WERI-Rb-1 (cell line): ENCODE data around the gene WARS2.

ENCODE experiments used
- DNase-seq: peaks from one replicate; pipeline ENCODE4 v3.0.0-alpha.2; 2020
- H3K27ac ChIP-seq: fragments of 250-450 bp; sonication (Bioruptor Pico); 2 replicates; pipeline ENCODE4 v1.5.1; 2020; ENCODE audit warnings: mild to moderate bottlenecking, moderate library complexity
- H3K27me3 ChIP-seq: fragments of 250-450 bp; sonication (Bioruptor Pico); 2 replicates; pipeline ENCODE4 v1.5.1; 2021; ENCODE audit warnings: mild to moderate bottlenecking, low read depth, moderate library complexity; ENCODE audit not compliant: insufficient read depth, severe bottlenecking
- H3K36me3 ChIP-seq: fragments of 250-450 bp; sonication (Bioruptor Pico); 2 replicates; pipeline ENCODE4 v1.5.1; 2020; ENCODE audit warnings: mild to moderate bottlenecking, moderate library complexity
- H3K4me3 ChIP-seq: 2 replicates; pipeline ENCODE4 v1.5.1; 2011; ENCODE audit warnings: low read depth, mild to moderate bottlenecking, control low read depth, low read length
- H3K9me3 ChIP-seq: fragments of 250-450 bp; sonication (Bioruptor Pico); 2 replicates; pipeline ENCODE4 v1.5.1; 2021; ENCODE audit warnings: mild to moderate bottlenecking, moderate library complexity; ENCODE audit not compliant: severe bottlenecking
- CTCF ChIP-seq: IDR thresholded peaks from 2 replicates; pipeline ENCODE4 v1.5.1; 2011; ENCODE audit warnings: low read depth, mild to moderate bottlenecking, control low read depth, inconsistent platforms, low read length

The WARS2 gene

GRCh38 chr1:118982821-118983557, 157.5 kb downstream of the WARS2 start:
- no peaks in the 10 kb centered on the region for H3K36me3 ChIP-seq
- no peak for TF ChIP-seq CTCF
- H3K9me3 ChIP-seq = no peaks in the 10 kb centered on the region
- H3K27me3 ChIP-seq = peaks cover under 1% of the 10 kb centered on the region
- no peak for DNase-seq
- H3K27ac ChIP-seq = no peak overlapping the region
- no peak overlapping the region for H3K4me3 ChIP-seq

GRCh38 chr1:118982266-118982665, 158.2 kb downstream of the WARS2 start:
- Histone ChIP-seq H3K27ac (no peak overlapping the region), H3K36me3 (no peaks in the 10 kb centered on the region), H3K27me3 (no peaks in the 10 kb centered on the region), H3K4me3 (no peak overlapping the region), H3K9me3 (no peaks in the 10 kb centered on the region)
- TF ChIP-seq CTCF = no peak
- no peak for DNase-seq

- no peak for TF ChIP-seq CTCF
- Histone ChIP-seq H3K27me3 (no peaks in the 10 kb centered on the region), H3K9me3 (no peaks in the 10 kb centered on the region), H3K36me3 (no peaks in the 10 kb centered on the region), H3K4me3 (no peak overlapping the region), H3K27ac (no peak overlapping the region)
- DNase-seq = no peak
Measured at GRCh38 chr1:118981436-118981835, 159.0 kb downstream of the WARS2 start.
